HG02571 (cell line): ENCODE measurements around the gene GAD1.

ENCODE experiments used
- ATAC-seq: cut with Tn5 transposase; IDR thresholded peaks from one replicate; pipeline ENCODE4 v1.9.1; 2021; ENCODE audit warnings: mild to moderate bottlenecking, moderate library complexity; ENCODE audit not compliant: unreplicated experiment

GAD1 gene

GRCh38 chr2:170816504-170817092 lies at the start of gene GAD1:
Gene GAD1, plus strand, starts transcription at chr2:170816887. Its CDS starts 1,705 bp downstream, at chr2:170818592.
- ATAC-seq, result no peak

- ATAC-seq, result peak; percentile 46
Observed at GRCh38 chr2:170770008-170770605, 46.6 kb upstream of the GAD1 start, which contains the start of gene ERICH2. Gene ERICH2, plus strand, starts transcription at chr2:170770378. Its CDS starts 304 bp downstream, at chr2:170770682.

GRCh38 chr2:170770606-170771420 lies 45.9 kb upstream of the GAD1 start:
- ATAC-seq, result peak; percentile 92

GRCh38 chr2:170771421-170771937 lies 45.2 kb upstream of the GAD1 start:
- no peak for ATAC-seq

- ATAC-seq, result no peak
Observed at GRCh38 chr2:170772295-170772694, 44.4 kb upstream of the GAD1 start.

GRCh38 chr2:170774074-170774473 lies 42.6 kb upstream of the GAD1 start:
- ATAC-seq, result no peak

- no peak for ATAC-seq
Observed at GRCh38 chr2:170778900-170779299, 37.8 kb upstream of the GAD1 start.

- ATAC-seq, result no peak
Observed at GRCh38 chr2:170779304-170779703, 37.4 kb upstream of the GAD1 start.

- no peak for ATAC-seq
Observed at GRCh38 chr2:170782673-170783072, 34.0 kb upstream of the GAD1 start.

- no peak for ATAC-seq
Observed at GRCh38 chr2:170783549-170783948, 33.1 kb upstream of the GAD1 start.

- no peak for ATAC-seq
Observed at GRCh38 chr2:170798996-170799395, 17.7 kb upstream of the GAD1 start.

- no peak for ATAC-seq
Observed at GRCh38 chr2:170806548-170806947, 10.1 kb upstream of the GAD1 start.

GRCh38 chr2:170812710-170813600 lies 3.7 kb upstream of the GAD1 start:
- ATAC-seq, result no peak

- no peak for ATAC-seq
Observed at GRCh38 chr2:170813611-170814532, 2.8 kb upstream of the GAD1 start.

GRCh38 chr2:170814533-170815230 lies 2.0 kb upstream of the GAD1 start:
- no peak for ATAC-seq

- no peak for ATAC-seq
Observed at GRCh38 chr2:170815311-170815710, 1.4 kb upstream of the GAD1 start.

- no peak for ATAC-seq
Observed at GRCh38 chr2:170815746-170816503, 762 bp upstream of the GAD1 start.
